Measurements from ENCODE around the gene CCNY.
A peak's percentile ranks its signal among the peaks of the same experiment; 100 is the strongest.

The CCNY gene

GRCh38 chr10:35545878-35546590 lies 209.7 kb downstream of the CCNY start:
- TF ChIP-seq CTCF (conservative IDR thresholded peaks at IDR 0.05; ENCODE audit: low read depth, low read length): no peak
- H3K4me3 ChIP-seq (ENCODE audit: low read depth, low read length): no peak overlapping the region
- DNase-seq (ENCODE audit: low read depth): peak; percentile 44

GRCh38 chr10:35546824-35547225 lies 210.5 kb downstream of the CCNY start:
- peak; percentile 52 for DNase-seq (ENCODE audit: low read depth)
- peak; percentile 35 for TF ChIP-seq CTCF (conservative IDR thresholded peaks at IDR 0.05; ENCODE audit: low read depth, low read length)
- H3K4me3 ChIP-seq (ENCODE audit: low read depth, low read length): no peak overlapping the region

- H3K4me3 ChIP-seq (ENCODE audit: low read depth, low read length): no peak overlapping the region
- TF ChIP-seq CTCF (conservative IDR thresholded peaks at IDR 0.05; ENCODE audit: low read depth, low read length): no peak
- peak; percentile 46 for DNase-seq (ENCODE audit: low read depth)
These were observed 216.5 kb downstream of the CCNY start for GRCh38 chr10:35552650-35553342.

GRCh38 chr10:35554036-35554435 lies 217.7 kb downstream of the CCNY start:
- H3K4me3 ChIP-seq (ENCODE audit: low read depth, low read length): no peak overlapping the region
- no peak for DNase-seq (ENCODE audit: low read depth)
- TF ChIP-seq CTCF (conservative IDR thresholded peaks at IDR 0.05; ENCODE audit: low read depth, low read length): no peak

GRCh38 chr10:35554461-35555056 lies 218.2 kb downstream of the CCNY start:
- no peak overlapping the region for H3K4me3 ChIP-seq (ENCODE audit: low read depth, low read length)
- TF ChIP-seq CTCF (conservative IDR thresholded peaks at IDR 0.05; ENCODE audit: low read depth, low read length): no peak

GRCh38 chr10:35555962-35556930 lies 219.9 kb downstream of the CCNY start:
- no peak for TF ChIP-seq CTCF (conservative IDR thresholded peaks at IDR 0.05; ENCODE audit: low read depth, low read length)
- H3K4me3 ChIP-seq (ENCODE audit: low read depth, low read length): no peak overlapping the region
- DNase-seq (ENCODE audit: low read depth): no peak

More at GRCh38 chr10:35554461-35555056, 218.2 kb downstream of the CCNY start:
- no peak for DNase-seq (ENCODE audit: low read depth)

All from choroid plexus epithelial cell (primary cell).